ENCODE data around the gene NPPA.
"Not testable (repeated sequence)": the region's sequence is repeated elsewhere in the genome, so short reads cannot be mapped to it uniquely, and the experiment has no call there.

Gene NPPA

GRCh38 chr1:11807133-11807532 is 40.5 kb downstream of the NPPA start:
- H3K4me3 ChIP-seq (ENCODE audit: low read depth, low read length), result peak overlapping the region; percentile 95
- no peak for TF ChIP-seq CTCF (IDR thresholded peaks at IDR 0.05; ENCODE audit: low read depth, low read length, missing control alignments)
- DNase-seq (ENCODE audit: low read depth), result no peak

GRCh38 chr1:11806307-11806936 is 41.2 kb downstream of the NPPA start:
- H3K4me3 ChIP-seq (ENCODE audit: low read depth, low read length), result peak overlapping the region; percentile 95
- TF ChIP-seq CTCF (IDR thresholded peaks at IDR 0.05; ENCODE audit: low read depth, low read length, missing control alignments), result no peak
- no peak for DNase-seq (ENCODE audit: low read depth)

- DNase-seq (ENCODE audit: low read depth), result peak; percentile 95
- TF ChIP-seq CTCF (IDR thresholded peaks at IDR 0.05; ENCODE audit: low read depth, low read length, missing control alignments), result no peak
- peak within 1 kb of the TSS; percentile 95 for H3K4me3 ChIP-seq (ENCODE audit: low read depth, low read length)
These were observed 41.9 kb downstream of the NPPA start, which contains the start of the genes CLCN6 and MTHFR for GRCh38 chr1:11805422-11806306. TSS of gene CLCN6 (plus strand) at chr1:11806191. CDS start at chr1:11806263, 72 bp downstream. TSS of gene MTHFR (minus strand) at chr1:11805964. CDS start at chr1:11803116, 2,848 bp downstream.

GRCh38 chr1:11804666-11805421 is 42.7 kb downstream of the NPPA start:
- no peak for DNase-seq (ENCODE audit: low read depth)

GRCh38 chr1:11803924-11804665 is 43.5 kb downstream of the NPPA start:
- DNase-seq (ENCODE audit: low read depth), result not testable (repeated sequence)

More at GRCh38 chr1:11804666-11805421, 42.7 kb downstream of the NPPA start:
- no peak for TF ChIP-seq CTCF (IDR thresholded peaks at IDR 0.05; ENCODE audit: low read depth, low read length, missing control alignments)
- peak overlapping the region; percentile 95 for H3K4me3 ChIP-seq (ENCODE audit: low read depth, low read length)

GRCh38 chr1:11802973-11803885 is 44.4 kb downstream of the NPPA start:
- DNase-seq (ENCODE audit: low read depth), result peak; percentile 37
- H3K4me3 ChIP-seq (ENCODE audit: low read depth, low read length), result peak overlapping the region; percentile 57
- no peak for TF ChIP-seq CTCF (IDR thresholded peaks at IDR 0.05; ENCODE audit: low read depth, low read length, missing control alignments)

More at GRCh38 chr1:11803924-11804665, 43.5 kb downstream of the NPPA start:
- H3K4me3 ChIP-seq (ENCODE audit: low read depth, low read length), result peak overlapping the region; percentile 95

Measured in GM12864 (cell line).